CD4-positive, alpha-beta T cell treated with Interferon gamma for 1 hour (primary cell): Measurements from ENCODE around the gene TMCC2.

Source experiments
- DNase-seq: peaks from one replicate; pipeline ENCODE4 v3.0.0-alpha.2; 2020

The TMCC2 gene

DNA sequence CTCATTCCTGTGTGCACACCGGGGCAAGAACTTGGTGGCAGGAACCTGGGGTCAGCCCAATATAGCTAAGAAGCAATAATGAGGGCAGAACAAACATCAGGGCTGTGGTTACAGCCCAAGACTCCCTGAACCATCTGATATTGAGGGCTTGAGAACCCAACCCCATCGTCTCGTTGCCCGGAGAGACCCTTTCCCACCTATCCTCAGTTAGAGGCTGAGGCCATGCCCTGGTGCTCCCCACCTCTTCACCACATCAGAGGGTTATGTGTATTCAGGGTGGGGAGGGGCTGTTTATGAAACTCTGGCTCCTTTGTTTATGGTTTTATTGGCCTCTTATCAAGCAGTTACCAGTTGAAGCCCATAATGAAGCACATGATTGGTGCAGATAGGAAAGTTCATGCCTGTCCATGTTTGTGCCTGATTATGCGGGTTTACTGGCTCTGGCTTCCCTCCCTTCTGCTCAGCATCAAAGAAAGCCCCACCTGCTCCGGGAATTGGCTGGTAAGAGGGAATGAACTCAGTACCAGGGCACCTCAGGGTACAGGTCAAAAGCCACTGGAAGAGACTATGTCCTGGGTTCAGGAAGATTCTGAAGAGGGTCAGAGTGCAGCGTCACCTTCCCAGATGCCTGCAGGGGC, 79.3 kb downstream of the TMCC2 start:
- DNase-seq, result no peak

DNA sequence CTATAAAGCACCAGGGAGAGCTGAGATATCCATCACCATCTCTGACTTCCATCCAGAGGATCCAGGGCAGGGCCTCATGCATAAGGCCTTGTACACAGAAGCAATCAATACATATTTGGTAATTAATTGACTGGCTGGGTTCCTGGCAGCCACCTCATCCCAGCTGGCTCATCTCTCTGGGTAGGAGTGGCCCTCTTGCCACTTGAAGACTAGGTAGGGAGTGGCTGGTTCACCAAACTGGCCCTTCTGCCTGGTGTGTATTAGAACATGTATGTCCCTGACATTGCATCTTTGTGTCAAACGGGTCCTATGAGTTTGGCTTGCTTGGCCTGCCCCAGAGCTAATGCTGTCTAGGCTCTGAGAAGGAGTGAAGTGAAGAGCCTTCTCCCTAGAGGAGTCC, 82.0 kb downstream of the TMCC2 start:
- no peak for DNase-seq

DNA sequence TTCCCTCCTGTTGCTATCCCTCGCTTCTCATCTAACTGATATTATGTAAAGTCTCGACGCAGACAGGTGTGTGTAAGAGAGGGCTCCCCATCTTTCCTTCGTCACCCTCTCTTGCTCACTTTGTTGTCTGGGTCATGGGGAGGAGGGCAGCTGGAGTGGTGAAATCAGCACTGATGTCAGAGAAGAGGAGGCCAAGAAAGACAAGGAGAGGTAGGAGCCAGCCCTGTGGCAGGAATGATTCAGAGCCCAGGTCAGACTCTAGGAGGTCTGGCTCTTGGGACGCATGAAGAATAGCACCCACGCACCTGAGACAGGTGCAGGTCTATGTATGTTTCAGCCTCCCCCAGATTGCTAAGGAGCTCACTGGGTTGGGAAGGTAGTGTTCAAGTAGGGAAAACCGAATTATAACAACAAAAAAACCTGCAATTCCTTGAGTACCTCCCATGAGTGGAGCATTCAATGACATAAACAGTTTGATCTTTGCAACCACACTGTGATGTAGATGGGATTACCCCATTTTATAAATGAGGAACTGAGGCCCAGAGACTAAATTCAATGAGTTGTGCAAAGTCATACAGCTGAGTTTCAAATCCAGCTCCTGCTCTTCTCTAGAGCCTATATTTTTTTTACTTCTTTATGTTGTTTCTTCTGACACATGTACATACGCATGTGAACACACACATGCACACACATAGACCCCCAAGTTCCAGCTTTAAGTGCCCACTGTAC, 83.4 kb downstream of the TMCC2 start:
- DNase-seq, result no peak

DNA sequence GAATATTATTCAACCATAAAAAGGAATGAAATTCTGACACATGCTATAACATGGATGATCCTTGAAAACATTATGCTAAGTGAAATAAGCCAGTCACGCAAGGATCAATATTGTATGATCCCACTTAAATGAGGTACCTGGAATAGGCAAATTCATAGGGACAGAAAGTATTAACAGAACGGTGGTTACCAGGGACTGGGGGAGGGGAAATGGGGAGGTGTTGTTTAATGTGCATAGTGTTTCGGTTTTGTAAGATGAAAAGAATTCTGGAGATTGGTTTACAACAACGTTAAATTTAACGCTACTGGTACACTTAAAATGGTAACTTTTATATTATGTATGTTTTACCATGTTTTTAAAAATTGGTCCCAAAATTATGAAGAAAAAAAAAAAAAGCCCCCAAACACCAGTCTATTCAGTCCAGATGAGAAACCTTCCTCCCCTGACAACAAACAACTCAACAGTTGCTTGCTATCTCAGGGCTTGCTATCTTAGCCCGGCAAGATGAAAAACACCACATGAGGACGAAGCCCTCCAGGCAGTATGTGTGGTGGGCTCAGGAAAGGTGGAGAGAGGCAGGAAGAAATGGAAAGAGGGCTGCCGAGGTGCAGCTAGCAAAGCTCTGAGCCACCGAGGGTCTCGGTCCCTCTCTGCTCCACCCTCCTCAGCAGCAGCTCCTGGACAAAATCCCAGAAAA, 85.3 kb downstream of the TMCC2 start:
- DNase-seq, result no peak

DNA sequence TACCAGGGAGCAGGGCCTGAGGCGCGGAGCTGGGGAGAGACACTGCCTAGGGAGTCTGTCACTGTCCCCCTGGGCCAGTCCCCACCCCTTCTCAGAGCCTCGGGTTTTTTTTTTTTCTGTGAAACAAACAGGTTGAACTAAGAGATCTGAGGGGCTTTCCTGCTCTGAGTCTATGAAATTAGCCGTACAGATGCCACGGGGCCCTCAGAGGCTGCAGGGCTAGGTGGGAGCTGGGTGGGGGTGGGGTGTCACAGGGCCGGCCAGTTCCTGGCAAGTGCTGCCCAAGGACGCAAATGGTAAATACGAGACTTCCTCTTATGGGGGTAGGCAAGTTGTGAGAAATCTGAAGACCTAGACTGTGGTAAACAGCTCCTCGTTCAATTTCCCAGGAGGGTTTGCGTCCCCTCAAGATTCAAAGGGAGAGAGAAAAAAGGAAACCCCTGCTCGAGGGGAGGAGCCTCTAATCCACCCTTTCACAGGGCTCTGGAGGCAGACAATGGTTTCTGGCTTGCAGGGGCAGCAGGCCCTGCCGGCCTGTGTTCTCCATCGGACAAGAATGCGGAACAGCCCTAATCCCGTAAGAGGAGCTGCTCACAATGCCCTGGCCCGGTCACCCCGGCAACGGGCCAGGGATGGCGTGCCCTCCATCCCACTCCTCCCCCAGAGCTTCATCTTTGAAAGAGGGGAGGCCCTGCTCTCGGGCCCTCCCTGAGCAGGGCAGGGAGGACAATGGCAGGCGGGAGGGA, 86.0 kb downstream of the TMCC2 start:
- peak; percentile 65 for DNase-seq

DNA sequence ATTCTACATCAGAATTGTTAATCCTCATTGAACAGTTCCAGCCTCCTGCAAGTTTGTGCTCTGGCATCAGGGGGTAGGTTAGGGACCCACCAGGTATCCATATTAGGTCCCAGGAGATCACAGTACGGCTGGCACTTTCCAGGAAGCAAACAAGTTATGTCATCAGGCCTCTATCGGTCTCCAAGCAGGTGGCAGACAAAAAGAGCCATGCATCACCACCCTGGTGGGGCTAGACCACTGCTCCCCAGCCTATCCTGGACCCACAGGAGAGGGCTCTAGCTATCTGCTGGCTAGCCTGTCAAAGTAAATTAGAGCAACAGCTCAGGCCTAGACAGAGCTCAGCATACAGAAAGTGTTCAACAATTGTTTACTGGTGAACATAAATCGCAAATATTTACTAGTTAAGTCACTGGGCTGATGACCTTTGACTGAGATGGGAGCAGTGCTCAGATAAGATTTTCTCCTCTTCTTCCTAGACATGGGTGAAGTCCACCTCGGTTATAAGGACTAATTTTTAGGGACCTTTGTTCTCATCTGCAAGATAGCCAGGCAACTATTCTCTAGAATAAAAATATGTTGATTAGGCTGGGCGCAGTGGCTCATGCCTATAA, 87.4 kb downstream of the TMCC2 start:
- DNase-seq, result no peak

DNA sequence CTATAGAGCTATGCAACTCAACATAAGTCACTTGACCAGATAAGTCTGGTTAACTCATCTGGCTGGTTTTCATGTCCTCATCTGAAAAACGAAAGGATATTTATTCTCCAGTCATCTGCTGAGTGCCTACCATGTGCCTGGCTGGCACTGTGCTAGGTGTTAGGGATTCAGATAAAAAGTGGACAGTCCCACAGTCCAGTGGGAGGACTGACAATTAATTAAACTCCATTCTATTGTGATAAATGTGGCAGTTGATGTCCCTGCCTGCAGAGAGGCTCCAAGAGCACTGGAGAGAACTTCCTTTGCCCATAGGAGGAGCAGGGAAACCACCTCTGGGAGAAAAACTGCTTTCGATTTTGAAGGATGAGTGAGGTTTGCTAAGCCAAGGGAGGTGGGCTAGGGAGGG, 88.4 kb downstream of the TMCC2 start:
- no peak for DNase-seq

DNA sequence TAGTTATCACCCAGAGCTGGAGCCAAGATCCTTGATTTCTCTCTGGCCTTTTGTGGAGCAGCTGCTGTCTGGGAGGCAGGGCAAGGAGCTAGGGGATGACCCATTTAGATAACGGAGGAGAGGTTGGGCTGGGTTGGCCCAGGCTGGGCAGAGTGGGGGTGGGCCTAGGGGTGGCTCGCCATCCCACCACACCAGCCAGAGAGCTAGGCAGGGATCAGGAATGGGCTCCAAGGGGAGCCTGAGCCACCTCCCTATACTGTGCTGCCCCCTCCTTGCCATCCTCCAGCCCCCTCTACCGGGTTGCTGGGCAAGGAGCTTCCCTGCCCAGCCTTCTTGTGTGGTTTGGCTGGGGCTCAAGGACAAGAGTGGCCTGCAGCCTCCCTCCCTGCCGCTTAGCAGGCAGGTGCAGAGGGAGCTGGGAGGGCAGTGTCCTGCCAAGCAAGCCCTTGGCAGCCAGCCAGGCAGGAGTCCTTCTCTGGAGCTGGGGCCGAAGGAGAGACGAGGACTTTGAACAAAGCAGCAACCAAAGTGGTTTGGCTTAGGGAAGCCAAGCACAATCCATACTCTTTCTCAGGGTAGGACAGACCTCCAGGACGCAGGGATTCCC, 89.7 kb downstream of the TMCC2 start:
- no peak for DNase-seq

DNA sequence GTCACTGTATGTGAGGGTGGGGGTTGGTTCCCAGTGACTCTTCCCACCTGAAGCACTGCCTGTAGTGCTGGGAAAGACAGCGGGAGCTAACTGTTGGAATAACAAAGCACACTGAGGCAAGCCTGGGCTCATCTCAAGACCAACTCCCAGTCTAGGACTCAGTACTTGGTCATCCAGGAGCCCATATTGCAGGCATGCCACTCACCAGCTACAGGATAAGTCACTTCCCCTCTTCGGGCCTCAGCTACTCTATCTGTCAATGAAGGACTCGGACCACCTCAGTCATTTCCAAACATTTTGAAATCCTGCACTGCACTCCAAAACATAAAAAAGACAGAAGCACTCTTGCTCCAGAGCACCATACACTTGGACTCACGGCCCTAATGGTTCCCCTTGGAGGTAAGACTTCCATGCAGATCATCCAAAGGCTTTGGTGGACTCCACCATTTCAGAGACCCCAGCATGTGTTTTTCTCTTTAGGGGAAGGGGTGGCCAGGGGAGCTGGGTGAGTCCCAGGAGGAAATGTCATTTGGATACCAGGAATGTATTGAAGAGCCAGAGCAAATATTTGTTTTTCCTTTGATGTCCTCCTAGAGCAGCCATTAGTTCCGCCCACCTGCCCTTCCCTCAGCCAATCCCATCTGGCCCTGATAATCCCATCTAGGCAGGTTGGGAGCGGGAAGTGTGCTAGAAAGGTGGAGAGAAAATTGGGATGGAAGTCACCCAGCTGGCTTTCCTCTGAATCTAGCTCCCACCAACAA, 90.7 kb downstream of the TMCC2 start:
- DNase-seq, result no peak

DNA sequence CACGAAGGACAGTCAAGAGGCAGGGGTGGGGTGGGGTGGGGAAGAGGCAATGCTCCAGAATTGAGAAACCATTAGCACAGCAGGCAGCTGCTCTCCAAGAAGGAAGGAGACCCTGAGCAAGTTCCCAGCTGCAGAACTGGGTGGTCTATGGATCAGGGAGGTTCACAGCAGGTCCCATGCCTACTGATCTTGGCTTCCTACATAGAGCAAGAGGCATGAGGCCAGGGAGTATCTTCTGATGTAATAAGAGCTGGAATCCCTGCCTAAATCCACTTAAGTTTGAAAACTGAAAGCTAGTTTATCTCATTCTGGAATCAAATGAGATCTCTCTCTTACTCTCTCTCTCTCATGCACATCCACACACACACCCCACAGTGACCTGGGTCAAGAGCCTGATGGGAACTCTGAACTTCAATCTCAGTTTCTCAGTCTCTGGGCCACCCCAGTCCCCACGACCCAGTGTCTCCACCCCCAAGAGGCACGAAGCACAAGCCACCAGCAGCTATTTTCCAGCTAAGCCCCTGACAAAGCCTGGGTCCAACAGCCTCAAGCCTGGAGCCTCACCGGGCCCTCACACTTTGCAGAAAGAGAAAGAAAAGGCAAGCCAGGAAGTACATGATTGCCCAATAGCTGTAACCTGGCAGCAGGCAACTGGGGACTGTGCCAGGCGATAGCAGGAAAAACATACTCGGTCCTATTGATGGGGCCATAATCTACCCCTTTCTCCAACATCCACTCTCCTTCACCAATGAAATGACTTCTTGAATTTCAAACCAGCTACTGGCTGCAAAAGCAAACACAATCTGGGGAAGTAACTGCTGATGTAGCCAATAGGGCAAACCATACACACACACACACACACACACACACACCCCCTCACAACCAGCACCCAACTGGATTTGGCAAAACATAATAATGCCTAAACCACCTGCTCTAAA, 91.6 kb downstream of the TMCC2 start:
- no peak for DNase-seq

DNA sequence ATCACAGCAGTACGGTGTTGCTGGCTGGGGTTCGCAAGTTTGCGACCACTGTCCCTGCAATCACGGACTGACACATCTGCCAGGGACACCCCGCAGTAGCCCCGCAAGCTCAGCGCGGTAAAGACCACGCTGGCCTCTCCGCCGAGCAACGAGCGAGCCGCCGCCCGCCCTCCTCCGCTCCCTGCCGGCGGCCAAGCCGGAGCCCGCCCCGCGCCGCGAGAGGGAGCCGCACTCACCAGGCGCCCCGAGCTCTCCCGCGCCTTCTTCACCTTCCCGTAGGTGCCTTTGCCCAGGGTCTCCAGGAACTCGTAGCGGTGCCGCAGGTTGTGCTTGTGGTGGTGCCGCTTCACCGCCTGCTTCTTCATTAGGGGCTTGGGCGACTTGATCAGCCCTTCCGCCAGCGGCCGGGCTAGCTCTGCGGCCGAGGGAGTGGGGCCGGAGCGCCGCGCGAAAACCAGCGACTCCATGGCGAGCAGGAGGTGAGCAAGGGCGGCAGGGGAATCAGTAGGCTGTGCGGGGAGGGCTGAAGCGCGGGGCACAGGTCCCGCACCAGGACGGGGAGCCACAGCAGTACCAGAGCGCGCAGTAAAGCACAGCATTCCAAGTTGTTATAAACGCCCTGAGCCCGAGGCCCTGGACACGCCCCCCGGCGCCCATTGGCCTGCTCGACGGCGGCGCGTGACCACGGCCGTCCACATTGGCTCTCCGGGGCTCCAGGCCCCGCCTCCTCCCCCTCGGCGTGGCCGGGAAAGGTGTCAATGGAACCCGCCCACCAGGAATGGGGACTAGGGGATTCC, 93.6 kb downstream of the TMCC2 start, which contains the start of gene NUAK2:
Gene NUAK2, minus strand, starts transcription at position 584 of the 797 bp plus-strand sequence. Its CDS starts 117 bp downstream, at position 467.
- DNase-seq, result peak; percentile 85

DNA sequence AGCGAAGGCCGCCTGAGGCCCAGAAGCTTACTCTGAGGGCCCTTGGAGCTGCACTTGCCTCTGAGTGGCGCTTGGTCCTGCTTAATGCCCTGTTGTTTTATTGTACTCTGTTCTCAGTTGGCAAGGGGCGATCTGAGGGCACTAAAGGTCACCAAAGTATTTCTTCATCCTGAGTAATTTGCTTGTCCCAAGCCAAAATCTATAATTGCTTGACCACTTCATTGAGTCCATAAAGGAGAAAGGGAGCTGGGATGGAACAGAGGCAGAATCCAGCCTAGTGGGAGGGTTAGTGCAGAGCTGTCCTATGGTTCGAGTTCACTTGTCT, 94.2 kb downstream of the TMCC2 start:
- DNase-seq, result no peak
